ENCODE results near the gene EFNA1.
A peak's percentile ranks its signal among the peaks of the same experiment; 100 is the strongest.

- TF ChIP-seq CTCF (IDR thresholded peaks at IDR 0.05), result no peak
- TF ChIP-seq POLR2AphosphoS5 (IDR thresholded peaks at IDR 0.05), result peak in 1 of 4 donors; percentile 55
- TF ChIP-seq POLR2A (IDR thresholded peaks at IDR 0.05), result no peak
Observed at GRCh38 chr1:155166471-155167165, 38.9 kb downstream of the EFNA1 start.

Measured in sigmoid colon (tissue), 4 donors.